Measurements from ENCODE around the gene SDSL.

DNA sequence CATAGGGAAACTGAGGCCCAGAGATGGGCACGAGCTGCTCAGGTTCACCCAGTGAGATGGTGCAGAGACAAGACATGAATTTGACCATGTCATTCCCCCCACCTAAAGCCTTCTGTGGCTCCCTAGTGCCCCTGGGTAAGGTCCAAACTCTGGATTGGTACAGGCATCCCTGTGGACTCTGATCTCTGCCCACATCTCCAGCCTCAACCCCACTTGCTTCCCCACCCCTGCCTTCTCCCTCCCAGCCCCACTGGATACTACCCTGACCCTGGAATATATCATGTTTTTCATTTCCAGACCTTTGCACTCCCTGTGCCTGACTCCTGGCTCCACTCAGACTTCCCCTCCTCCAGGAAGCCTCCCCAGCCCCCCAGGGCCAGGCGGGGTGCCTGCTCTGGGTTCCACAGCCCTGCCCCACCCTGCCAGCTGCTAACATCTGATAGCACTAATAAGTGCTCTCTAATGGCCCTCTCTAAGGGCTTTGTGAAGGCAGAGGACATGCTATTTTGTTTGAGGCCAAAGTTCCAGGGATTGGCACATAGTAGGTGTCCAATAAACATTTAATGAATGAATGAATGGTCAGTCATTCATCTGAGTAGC is 1.1 kb upstream of the SDSL start:
- no peak for TF ChIP-seq CTCF (conservative IDR thresholded peaks at IDR 0.05; ENCODE audit: low read depth in 2 of 2)
- no peak for TF ChIP-seq ZNF462 (CRISPR knock-in tag; IDR thresholded peaks at IDR 0.05)
- TF ChIP-seq EZH2 (IDR thresholded peaks at IDR 0.05; ENCODE audit: low read depth, unreplicated experiment) = no peak
- TF ChIP-seq POLR2AphosphoS5 (IDR thresholded peaks at IDR 0.05; ENCODE audit: low read depth) = no peak
- TF ChIP-seq REST (IDR thresholded peaks at IDR 0.05; ENCODE audit: unreplicated experiment) = no peak

Data from GM23338 (cell line).